NCI-H82 treated with DMSO at 0.1 percent for 48 hours (cell line): ENCODE results near the gene CENPH.
"Not testable (repeated sequence)": the region's sequence is repeated elsewhere in the genome, so short reads cannot be mapped to it uniquely, and the experiment has no call there.

Experiments
- DNase-seq: peaks from one replicate; lab custom pipeline; 2025; ENCODE audit not compliant: unreplicated experiment; lab: John Stamatoyannopoulos, UW

Gene CENPH, protein sequence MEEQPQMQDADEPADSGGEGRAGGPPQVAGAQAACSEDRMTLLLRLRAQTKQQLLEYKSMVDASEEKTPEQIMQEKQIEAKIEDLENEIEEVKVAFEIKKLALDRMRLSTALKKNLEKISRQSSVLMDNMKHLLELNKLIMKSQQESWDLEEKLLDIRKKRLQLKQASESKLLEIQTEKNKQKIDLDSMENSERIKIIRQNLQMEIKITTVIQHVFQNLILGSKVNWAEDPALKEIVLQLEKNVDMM

DNA sequence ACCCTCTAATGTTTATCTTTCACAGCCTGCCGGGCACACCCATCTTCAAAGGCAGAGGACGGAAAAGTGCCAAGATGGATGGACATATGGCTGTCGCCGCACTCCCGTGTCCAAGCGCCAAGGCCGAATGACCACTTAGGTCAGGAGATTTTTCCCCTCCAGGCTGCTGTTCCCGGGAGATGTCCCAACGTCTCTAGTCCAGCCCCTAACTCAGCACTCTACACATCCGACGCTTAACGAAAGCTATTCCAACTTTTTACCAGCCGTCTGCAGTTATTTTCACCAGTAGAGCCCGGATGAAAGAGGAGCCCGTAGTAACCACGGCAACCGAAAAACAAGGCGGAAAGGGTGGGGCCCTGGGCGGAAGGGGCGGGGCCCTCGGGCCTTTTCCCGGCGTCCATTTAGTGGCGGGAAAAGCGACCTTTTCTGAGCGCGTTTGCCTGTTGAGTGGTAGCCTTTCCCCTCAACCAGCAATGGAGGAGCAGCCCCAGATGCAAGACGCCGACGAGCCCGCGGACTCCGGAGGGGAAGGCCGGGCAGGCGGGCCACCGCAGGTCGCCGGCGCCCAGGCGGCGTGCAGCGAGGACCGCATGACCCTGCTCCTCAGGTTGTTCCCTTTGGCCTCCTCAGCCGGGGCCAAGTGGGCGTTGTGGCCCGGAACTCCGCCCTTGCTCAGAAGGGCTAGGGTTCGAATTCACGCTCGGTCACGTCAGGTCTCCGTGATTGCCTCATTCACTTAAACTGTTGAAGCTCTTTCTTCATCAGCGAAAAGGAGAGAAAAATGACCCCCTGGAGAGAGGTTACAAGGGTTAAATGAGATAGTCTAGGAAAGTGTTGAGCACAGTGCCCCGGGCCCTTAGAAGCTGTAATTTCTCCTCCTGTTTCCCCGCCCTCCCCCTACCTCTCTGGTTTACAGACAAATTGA lies at the start of gene CENPH:
TSS of gene CENPH (plus strand) at position 422 of the 925 bp plus-strand sequence. CDS start at position 474, 52 bp downstream.
- DNase-seq: peak; percentile 57

DNA sequence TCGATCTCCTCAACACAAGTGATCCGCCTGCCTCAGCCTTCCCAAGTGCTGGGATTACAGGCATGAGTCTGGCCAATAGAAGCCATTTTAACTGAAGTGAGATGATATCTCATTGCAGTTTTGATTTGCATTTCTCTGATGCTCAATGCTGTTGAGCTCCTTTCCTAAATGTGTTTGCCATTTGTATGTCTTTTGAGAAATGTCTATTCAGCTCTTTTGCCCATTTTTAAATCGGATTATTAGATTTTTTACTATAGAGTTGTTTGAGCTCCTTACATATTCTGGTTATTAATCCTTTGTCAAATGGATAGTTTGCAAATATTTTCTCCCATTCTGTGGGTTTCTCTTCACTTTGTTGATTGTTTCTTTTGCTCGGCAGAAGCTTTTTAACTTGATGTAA lies 49.1 kb upstream of the CENPH start:
- not testable (repeated sequence) for DNase-seq

DNA sequence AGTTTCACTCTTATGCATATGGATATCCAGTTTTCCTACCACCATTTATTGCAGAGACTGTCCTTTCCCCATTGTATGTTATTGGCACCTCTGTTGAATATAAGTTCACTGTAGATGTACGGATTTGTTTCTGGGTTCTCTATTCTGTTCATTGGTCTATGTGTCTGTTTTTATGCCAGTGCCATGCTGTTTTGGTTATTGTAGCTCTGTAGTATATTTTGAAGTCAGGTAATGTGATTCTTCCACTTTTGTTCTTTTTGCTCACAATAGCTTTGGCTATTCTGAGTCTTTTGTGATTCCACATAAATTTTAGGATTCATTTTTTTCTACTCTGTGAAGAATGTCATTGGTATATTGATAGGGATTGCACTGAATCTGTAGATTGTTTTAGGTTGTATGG lies 48.6 kb upstream of the CENPH start:
- no peak for DNase-seq

DNA sequence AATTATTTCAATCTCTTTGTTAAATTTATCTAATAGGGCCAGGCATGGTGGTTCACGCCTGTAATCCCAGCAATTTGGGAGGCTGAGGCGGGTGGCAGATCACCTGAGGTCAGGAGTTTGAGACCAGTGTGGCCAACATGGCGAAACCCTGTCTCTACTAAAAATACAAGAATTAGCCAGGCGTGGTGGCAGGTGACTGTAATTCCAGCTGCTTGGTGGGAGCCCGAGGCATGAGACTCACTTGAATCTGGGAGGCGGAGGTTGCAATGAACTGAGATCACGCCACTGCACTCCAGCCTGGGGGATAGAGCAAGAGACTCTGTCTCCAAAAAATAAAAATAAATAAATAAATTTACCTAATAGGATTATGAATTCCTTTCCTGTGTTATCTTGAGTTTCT lies 40.8 kb upstream of the CENPH start:
- DNase-seq: not testable (repeated sequence)

DNA sequence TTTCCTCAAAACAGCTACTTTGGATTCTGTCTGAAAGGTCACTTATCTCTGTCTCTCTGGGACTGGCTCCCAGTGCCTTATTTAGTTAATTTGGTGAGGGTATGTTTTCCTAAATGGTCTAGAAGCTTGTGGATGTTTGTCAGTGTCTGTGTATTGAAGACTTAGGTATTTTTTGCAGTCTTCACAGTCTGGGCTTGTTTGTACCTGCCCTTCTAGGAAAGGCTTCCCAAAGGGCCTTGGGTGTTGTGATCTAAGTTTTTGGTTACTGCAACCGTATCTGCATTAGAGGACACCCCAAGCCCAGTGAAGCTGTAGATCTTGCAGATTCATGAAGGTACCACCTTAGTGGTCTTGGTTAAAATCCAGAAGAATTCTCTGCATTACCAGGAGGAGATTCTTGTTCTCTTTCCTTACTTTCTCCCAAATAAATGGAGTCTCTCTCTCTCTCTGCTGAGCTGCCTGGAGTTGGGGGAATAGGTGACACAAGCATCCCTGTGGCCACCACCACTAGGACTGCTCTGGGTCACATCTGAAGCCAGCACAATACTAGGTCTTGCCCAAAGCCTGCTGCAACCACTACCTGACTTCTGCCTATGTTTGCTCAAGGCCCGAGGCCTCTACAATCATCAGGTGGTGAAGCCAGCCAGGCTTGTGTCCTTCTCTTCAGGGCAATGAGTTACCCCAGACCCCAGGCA lies 40.3 kb upstream of the CENPH start:
- no peak for DNase-seq

DNA sequence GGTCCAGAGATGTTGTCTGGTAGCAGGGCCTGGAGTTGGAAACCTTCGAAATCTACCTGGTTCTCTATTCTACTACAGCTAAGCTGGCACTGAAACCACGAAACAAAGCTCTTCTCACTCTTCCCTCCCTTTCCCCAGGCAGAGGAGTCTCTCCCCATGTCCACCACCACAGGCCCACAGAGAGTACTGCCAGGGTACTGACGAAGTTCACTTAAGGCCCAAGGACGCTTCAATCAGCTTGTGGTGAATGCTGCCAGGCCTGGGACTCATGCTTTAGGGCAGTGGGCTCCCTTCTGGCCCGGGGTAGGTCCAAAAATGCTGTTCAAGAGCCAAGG lies 39.7 kb upstream of the CENPH start:
- no peak for DNase-seq

DNA sequence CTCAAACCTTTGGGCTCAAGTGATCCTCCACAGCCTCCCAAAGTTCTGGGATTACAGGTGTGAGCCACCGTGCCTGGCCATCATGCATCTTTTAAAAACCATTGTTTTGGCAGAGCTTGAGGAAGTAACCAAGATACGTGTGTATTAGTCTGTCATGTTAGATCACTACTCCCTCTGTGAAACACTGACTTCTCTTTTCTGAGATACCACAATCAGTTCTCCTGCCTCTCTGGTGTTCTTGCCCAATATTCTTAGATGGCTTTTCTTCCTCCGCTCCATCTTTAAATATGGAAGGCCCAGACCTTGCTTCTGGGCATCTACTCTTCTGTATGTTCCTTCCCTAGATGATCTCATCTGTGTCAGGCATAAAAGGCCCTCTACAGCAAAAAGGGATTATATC lies 36.7 kb upstream of the CENPH start:
- DNase-seq: no peak

DNA sequence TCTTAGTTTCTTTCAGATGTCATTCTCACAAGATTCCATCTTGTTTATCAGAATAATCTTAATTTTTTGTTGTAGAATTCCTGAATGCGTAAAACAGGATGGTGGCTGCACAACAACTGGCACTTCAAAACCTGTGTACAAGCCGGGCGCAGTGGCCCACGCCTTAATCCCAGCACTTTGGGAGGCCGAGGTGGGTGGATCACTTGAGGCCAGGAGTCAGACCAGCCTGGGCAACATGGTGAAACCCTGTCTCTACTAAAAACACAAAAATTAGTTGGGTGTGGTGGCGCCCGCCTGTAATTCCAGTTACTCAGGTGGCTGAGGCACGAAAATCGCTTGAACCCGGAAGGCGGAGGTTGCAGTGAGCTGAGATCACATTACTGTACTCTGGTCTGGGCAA lies 32.9 kb upstream of the CENPH start:
- DNase-seq: no peak

DNA sequence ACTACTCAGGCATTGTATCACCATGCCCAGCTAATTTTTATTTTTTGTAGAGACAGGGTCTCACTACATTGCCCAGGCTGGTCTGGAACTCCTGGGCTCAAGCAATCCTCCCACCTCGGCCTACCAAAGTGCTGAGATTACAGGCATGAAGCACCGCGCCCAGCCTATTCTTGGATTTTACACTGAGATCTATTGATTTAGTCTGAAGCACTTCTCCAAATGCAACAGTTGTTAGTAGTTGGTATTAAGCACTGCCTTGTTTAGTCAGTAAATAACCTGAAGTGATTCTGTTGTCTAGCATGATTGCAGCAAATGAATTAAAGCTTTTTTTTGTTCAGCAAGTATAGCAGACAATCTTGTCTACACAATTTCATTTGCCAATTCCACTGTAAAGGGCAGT lies 31.3 kb upstream of the CENPH start:
- DNase-seq: no peak

DNA sequence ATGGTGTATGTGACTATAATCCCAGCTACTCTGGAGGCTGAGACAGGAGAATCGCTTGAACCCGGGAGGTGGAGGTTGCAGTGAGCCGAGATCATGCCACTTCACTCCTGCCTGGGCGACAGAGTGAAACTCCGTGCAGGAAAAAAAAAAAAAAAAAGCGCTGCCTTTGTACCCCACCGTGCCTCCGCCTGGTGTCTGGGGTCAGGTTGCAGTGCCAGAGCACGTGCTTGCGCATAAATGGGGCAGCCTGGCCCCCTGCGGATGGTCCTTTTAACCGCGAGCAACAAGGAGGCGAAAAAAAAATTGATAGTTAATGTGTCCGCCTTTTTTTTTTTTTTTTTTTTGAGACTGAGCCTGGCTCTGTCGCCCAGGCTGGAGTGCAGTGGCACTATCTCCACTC lies 28.7 kb upstream of the CENPH start:
- DNase-seq: no peak

DNA sequence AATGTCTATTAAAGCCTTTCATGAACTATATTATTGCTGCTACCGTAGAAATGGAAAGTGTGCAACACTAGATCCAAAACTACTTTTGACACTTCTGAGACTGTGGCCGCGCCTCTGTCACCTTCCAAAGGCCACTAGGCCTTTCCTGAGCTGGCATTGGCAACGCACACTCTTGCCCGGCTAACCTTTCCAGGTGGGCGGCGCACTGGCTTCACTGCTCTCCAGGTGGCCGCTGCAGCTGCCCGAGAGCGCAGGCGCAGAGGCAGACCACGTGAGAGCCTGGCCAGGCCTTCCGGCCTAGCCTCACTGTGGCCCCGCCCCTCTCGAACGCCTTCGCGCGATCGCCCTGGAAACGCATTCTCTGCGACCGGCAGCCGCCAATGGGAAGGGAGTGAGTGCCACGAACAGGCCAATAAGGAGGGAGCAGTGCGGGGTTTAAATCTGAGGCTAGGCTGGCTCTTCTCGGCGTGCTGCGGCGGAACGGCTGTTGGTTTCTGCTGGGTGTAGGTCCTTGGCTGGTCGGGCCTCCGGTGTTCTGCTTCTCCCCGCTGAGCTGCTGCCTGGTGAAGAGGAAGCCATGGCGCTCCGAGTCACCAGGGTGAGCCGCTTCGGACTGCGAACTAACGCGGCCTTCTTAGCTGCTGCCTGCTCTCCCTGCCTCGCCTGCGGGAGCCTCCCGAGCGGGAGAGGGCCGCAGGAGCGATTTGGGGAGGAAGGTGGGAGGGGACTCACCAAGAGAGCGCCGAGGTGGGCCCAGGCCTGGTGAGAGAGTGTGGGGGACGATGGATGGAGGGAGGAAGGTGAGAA lies 22.5 kb upstream of the CENPH start, which contains the start of gene CCNB1:
TSS of gene CCNB1 (plus strand) at position 465 of the 807 bp plus-strand sequence. CDS start at position 578, 113 bp downstream.
- peak; percentile 81 for DNase-seq

DNA sequence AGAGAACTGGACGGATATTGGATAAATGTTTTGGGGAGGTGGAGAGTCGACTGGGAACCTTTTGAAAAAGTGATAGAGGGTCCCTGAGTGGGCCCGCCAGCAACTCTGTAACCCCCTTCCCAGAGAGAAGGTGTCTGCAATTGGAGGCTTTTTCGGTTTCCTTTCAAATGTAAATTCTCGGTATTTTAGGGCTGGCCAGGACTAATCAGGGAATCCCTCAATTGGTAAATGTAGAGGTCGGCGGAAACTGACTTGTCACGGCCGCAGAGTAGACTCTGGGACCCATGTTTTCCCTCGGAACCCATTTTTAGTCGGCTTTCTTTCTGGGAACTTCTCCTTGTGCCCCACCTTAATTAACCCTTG lies 21.9 kb upstream of the CENPH start:
- no peak for DNase-seq

DNA sequence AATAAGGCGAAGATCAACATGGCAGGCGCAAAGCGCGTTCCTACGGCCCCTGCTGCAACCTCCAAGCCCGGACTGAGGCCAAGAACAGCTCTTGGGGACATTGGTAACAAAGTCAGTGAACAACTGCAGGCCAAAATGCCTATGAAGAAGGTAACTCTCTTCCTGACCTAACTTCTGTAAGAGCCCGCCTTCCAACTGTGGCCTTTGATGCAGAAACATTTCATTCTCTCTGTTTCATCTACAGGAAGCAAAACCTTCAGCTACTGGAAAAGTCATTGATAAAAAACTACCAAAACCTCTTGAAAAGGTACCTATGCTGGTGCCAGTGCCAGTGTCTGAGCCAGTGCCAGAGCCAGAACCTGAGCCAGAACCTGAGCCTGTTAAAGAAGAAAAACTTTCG lies 21.5 kb upstream of the CENPH start:
- no peak for DNase-seq

DNA sequence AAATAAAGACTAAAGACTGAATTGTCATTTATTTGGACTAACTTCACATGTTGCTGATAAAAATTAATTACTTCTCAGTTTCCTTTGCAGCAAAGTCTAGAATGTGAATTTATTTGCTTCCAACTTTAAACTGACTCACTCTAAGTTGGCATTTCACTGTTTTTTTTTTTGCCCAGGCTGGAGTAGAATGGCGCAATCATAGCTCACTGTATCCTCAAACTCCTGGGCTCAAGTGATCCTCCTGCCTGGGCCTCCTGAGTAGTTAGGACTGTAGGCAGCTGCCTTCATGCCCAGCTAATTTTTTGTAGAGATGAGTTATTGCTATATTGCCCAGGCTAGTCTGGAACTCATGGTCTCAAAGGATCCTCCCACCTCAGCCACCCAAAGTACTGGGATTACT lies 18.9 kb upstream of the CENPH start:
- DNase-seq: no peak

DNA sequence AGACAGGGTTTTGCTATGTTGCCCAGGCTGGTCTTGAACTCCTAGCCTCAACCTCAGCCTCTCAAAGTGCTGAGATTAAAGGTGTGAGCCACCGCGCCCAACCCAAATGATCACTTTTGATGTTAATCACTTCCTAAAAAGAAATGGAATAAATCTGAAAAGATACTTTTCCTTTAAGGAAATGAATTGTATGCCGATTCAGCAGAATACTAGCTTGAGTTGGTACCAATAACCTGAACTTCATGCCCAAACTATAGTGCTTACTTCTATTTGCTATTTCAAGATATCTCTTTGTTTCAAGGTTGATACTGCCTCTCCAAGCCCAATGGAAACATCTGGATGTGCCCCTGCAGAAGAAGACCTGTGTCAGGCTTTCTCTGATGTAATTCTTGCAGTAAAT lies 18.4 kb upstream of the CENPH start:
- no peak for DNase-seq

DNA sequence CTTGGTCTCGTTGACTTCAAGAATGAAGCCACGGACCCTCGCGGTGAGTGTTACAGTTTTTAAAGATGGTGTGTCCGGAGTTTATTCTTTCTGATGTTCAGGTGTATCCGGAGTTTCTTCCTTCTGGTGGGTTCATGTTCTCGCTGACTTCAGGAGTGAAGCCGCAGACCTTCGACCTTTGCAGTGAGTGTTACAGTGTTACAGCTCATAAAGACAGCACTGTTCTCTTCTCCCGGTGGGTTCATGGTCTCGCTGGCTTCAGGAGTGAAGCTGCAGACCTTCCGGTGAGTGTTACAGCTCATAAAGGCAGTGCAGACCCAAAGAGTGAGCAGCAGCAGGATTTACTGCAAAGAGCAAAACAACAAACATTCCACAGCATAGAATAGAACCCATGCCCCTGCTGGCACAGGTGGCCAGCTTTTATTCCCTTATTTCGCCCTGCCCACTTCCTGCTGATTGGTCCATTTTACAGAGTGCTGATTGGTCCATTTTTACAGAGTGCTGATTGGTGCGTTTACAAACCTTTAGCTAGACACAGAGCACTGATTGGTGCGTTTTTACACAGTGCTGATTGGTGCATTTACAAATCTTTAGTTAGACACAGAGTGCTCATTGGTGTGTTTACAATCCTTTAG lies 7.6 kb upstream of the CENPH start:
- not testable (repeated sequence) for DNase-seq

DNA sequence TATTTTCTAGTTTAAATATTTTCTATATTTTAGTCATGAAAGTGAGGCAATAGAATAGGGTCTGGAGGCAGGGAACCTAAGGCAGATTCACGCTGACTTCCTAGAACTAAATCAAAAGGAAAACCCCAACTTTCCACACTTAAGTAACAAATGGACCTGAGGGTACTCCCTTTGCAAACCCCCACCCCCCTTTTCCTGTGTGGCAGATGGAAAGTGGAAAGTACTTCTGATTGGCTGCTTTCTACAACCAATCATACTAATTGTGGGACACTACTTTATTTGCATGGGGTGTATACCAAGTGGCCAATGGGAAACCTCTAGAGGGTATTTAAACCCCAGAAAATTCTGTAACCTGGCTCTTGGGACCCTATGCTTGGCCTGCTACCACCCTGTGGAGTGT lies 4.8 kb upstream of the CENPH start:
- DNase-seq: no peak

DNA sequence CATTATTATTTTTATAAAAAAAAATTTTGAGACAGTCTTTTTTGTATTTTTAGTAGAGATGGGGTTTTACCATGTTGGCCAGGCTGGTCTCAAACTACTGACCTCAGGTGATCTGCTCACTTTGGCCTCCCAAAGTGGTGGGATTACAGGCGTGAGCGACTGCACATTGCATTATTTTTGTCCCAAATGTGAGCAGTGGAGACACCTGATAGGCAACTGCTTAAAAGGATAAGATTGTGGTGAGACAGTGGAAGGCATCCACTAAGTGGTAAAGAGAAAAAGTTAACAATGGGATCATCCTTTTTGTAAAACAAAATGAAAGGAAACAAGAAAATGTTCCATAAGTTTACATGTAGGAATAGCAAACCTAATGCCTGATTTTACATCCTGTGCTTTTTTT lies 2.0 kb upstream of the CENPH start:
- no peak for DNase-seq

DNA sequence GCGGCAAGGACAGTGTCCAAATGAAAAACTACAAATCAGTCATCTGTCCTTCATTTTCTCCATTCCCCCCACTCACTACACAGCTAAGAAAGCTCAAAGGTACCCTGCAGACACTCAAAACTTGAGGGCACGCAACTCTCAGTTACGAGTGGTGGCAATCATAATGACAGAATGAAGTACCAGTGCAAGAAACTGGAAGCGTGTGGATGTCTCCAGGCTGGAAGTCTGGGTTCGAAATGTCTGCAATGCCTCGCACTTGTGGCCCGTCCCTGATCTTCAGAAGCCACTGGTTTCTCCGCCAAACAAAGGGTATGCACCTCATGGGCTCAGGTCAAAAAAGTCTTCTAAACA lies 597 bp upstream of the CENPH start:
- DNase-seq: no peak

DNA sequence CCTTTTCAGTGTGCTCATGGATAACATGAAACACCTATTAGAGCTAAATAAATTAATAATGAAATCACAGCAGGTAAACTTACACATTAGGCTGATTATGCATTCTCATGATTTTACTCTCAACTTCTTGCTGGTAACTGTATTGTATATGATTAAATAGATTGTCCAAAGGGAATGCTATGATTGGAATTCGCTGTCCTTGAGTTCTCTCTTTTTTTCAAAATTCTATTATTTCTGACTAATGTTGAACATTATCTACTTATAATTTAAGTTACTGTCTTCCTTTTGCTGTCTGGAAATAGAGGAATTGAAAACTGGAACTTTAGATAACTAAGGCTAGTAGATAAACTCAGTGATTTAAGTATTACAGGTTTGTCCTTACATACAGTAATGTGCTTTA lies 13.1 kb downstream of the CENPH start:
- DNase-seq: no peak
